Activated CD4-positive, alpha-beta T cell treated with anti-CD3 and anti-CD28 coated beads, Interleukin-2, Interleukin-4, amounts not matched to agents 100 ng/mL and 50 ng/mL, durations not matched to agents 16 hours and 8 hours (primary cell): ENCODE results near the gene MEX3D.
"Not testable (repeated sequence)": the region's sequence is repeated elsewhere in the genome, so short reads cannot be mapped to it uniquely, and the experiment has no call there.

ENCODE experiments used
- DNase-seq: peaks from one replicate; pipeline ENCODE4 v3.0.0-alpha.2; 2020; ENCODE audit warnings: low spot score

Gene MEX3D

GRCh38 chr19:1535699-1536098 lies 32.4 kb downstream of the MEX3D start:
- DNase-seq = not testable (repeated sequence)

GRCh38 chr19:1534972-1535371 lies 33.2 kb downstream of the MEX3D start:
- no peak for DNase-seq

GRCh38 chr19:1533510-1534150 lies 34.5 kb downstream of the MEX3D start:
- DNase-seq = no peak

- DNase-seq = no peak
Observed at GRCh38 chr19:1532003-1532402, 36.1 kb downstream of the MEX3D start.

GRCh38 chr19:1531587-1531986 lies 36.5 kb downstream of the MEX3D start:
- no peak for DNase-seq

GRCh38 chr19:1530856-1531255 lies 37.3 kb downstream of the MEX3D start:
- not testable (repeated sequence) for DNase-seq

- no peak for DNase-seq
Observed at GRCh38 chr19:1529430-1529816, 38.7 kb downstream of the MEX3D start.

GRCh38 chr19:1528596-1529429 lies 39.3 kb downstream of the MEX3D start:
- DNase-seq = no peak

GRCh38 chr19:1527650-1528309 lies 40.3 kb downstream of the MEX3D start:
- DNase-seq = no peak

GRCh38 chr19:1526979-1527649 lies 41.0 kb downstream of the MEX3D start:
- DNase-seq = no peak

GRCh38 chr19:1526066-1526778 lies 41.9 kb downstream of the MEX3D start:
- no peak for DNase-seq

- no peak for DNase-seq
Observed at GRCh38 chr19:1525343-1525742, 42.8 kb downstream of the MEX3D start.

GRCh38 chr19:1524972-1525325 lies 43.2 kb downstream of the MEX3D start:
- no peak for DNase-seq

GRCh38 chr19:1524287-1524971 lies 43.7 kb downstream of the MEX3D start:
- no peak for DNase-seq

- DNase-seq = no peak
Observed at GRCh38 chr19:1523412-1524286, 44.5 kb downstream of the MEX3D start, which contains the start of gene PLK5. Gene PLK5 (plus strand): TSS chr19:1524077. CDS start chr19:1526997, 2,920 bp downstream.

GRCh38 chr19:1522838-1523237 lies 45.3 kb downstream of the MEX3D start:
- no peak for DNase-seq

- DNase-seq = no peak
Observed at GRCh38 chr19:1522061-1522460, 46.1 kb downstream of the MEX3D start.

- DNase-seq = no peak
Observed at GRCh38 chr19:1521636-1522035, 46.5 kb downstream of the MEX3D start.

- DNase-seq = no peak
Observed at GRCh38 chr19:1520203-1520780, 47.8 kb downstream of the MEX3D start.

GRCh38 chr19:1519802-1520201 lies 48.3 kb downstream of the MEX3D start:
- DNase-seq = not testable (repeated sequence)
